Anterior cingulate cortex (tissue), 58 donors: Measurements from ENCODE around the gene DDAH1.

ENCODE experiments used
- DNase-seq, 58 donors: peaks; one replicate each; lab custom pipeline; 2025; lab: John Stamatoyannopoulos, UW

Gene DDAH1

GRCh38 chr1:85447006-85447943, 17.7 kb downstream of the DDAH1 start:
- no peak for DNase-seq

- DNase-seq, result no peak
Observed at GRCh38 chr1:85445906-85446305, 19.1 kb downstream of the DDAH1 start.

- no peak for DNase-seq
Observed at GRCh38 chr1:85444381-85444780, 20.6 kb downstream of the DDAH1 start.

- peak in 1 of 58 donors; percentile 40 for DNase-seq
Observed at GRCh38 chr1:85440612-85441011, 24.3 kb downstream of the DDAH1 start.

GRCh38 chr1:85438353-85438752, 26.6 kb downstream of the DDAH1 start:
- DNase-seq, result no peak

- no peak for DNase-seq
Observed at GRCh38 chr1:85437139-85437538, 27.8 kb downstream of the DDAH1 start.

GRCh38 chr1:85433096-85433495, 31.9 kb downstream of the DDAH1 start:
- peak in 1 of 58 donors; percentile 6 for DNase-seq

GRCh38 chr1:85428471-85429089, 36.4 kb downstream of the DDAH1 start:
- DNase-seq, result no peak

GRCh38 chr1:85427849-85428248, 37.1 kb downstream of the DDAH1 start:
- DNase-seq, result no peak

- peak in 2 of 58 donors; percentile 8 to 32 for DNase-seq
Observed at GRCh38 chr1:85427331-85427730, 37.6 kb downstream of the DDAH1 start.

- no peak for DNase-seq
Observed at GRCh38 chr1:85421179-85421578, 43.8 kb downstream of the DDAH1 start.

GRCh38 chr1:85420199-85420598, 44.8 kb downstream of the DDAH1 start:
- no peak for DNase-seq

GRCh38 chr1:85417876-85418275, 47.1 kb downstream of the DDAH1 start:
- DNase-seq, result no peak

GRCh38 chr1:85417017-85417416, 47.9 kb downstream of the DDAH1 start:
- no peak for DNase-seq

- no peak for DNase-seq
Observed at GRCh38 chr1:85413169-85413568, 51.8 kb downstream of the DDAH1 start.

GRCh38 chr1:85411567-85412305, 53.2 kb downstream of the DDAH1 start:
- no peak for DNase-seq

GRCh38 chr1:85409516-85409915, 55.4 kb downstream of the DDAH1 start:
- no peak for DNase-seq

GRCh38 chr1:85407746-85408377, 57.1 kb downstream of the DDAH1 start:
- DNase-seq, result peak in 1 of 58 donors; percentile 28

GRCh38 chr1:85406887-85407533, 57.9 kb downstream of the DDAH1 start:
- DNase-seq, result peak in 31 of 58 donors; percentile 1 to 65 (median 18)

GRCh38 chr1:85406081-85406480, 58.9 kb downstream of the DDAH1 start:
- DNase-seq, result no peak
